Measurements from ENCODE around the gene SLC25A5.

DNA sequence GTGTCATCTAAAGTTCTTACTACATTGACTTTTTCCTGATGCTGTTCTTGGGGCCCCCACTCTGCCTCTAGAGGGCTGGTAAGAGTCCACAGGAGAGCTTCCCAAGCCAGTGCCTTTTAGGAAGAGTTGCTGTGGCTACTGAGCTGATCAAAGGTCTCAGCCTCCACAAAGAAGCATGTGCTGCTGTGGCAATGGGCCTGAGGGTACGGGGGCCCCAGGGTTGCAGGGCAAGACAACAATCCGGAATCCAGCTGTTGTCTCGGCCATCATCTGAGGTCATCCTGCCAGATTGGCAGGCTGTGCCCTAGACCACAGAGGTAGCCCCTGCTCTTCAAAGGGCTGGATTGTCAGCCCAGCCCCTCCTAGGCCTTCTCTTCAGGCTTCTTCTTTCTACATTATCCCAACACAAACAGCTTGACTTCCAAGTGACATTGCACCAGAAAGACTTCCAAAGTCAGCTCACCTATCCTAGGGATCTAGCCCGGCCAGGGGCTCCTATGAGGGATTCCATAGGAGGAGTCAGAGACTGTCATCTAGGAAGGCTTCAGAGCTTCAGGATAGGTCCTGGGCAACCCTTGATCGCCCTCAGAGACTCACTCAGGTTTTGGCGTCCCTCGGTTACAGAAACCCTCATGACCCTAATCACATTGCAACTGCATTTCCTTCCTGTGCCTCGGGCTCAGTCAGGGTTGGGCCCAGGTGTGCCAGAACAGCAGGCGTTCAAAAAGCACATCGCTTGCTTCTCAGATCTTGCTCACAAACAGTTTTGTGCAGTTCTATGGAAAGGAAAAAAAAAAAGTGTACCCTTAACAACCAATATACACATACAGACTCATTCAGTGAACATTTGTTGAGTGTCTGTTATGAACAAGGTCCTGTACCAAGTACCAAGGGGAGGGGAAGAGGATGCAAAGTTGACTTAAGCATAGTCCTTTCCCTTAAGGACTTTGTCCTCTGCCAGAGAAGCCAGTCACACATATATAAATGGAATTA lies 27.8 kb downstream of the SLC25A5 start:
- TF ChIP-seq CTCF (IDR thresholded peaks at IDR 0.05) (peak; percentile 8), EZH2 (IDR thresholded peaks at IDR 0.05) (no peak)
